GM23338 (cell line): ENCODE measurements around the gene GUCY1B1. TPM values are rescaled to one million over a fixed set of nuclear protein-coding genes. Genes with fewer than 3 reads are reported as not detected.

ENCODE experiments used
- ATAC-seq: fragments of 200-7000 bp; cut with Tn5 transposase; 3 replicates; pipeline ENCODE4 v1.9.1; 2020
- DNase-seq: peaks from one replicate; pipeline ENCODE4 v3.0.0-alpha.2; 2015; ENCODE audit warnings: low spot score
- H2AFZ ChIP-seq: fragments of 200-600 bp; sonication (generic); 2 replicates; pipeline ENCODE4 v1.8.0; 2016; ENCODE audit warnings: antibody characterized with exemption, mild to moderate bottlenecking, moderate library complexity
- H3F3A ChIP-seq: fragments of 200-600 bp; sonication (generic); replicated peaks from 2 replicates; pipeline ENCODE4 v1.8.0; 2017; ENCODE audit warnings: antibody characterized with exemption, mixed run types, low read depth
- H3K27ac ChIP-seq: fragments of 200-600 bp; sonication (generic); 2 replicates; pipeline ENCODE4 v1.6.1; 2016; ENCODE audit warnings: low read depth
- H3K27me3 ChIP-seq: fragments of 200-600 bp; sonication (generic); 2 replicates; pipeline ENCODE4 v1.8.0; 2016; ENCODE audit warnings: mild to moderate bottlenecking, mixed run types, moderate library complexity; ENCODE audit not compliant: insufficient read depth
- H3K36me3 ChIP-seq: fragments of 200-600 bp; sonication (generic); 2 replicates; pipeline ENCODE4 v1.8.0; 2016; ENCODE audit warnings: mild to moderate bottlenecking; ENCODE audit not compliant: insufficient read depth
- H3K4me1 ChIP-seq: fragments of 200-600 bp; sonication (generic); 2 replicates; pipeline ENCODE4 v1.8.0; 2016; ENCODE audit warnings: mild to moderate bottlenecking, moderate library complexity; ENCODE audit not compliant: insufficient read depth
- H3K4me2 ChIP-seq: fragments of 200-600 bp; sonication (generic); 2 replicates; pipeline ENCODE4 v1.7.1; 2017; ENCODE audit warnings: mixed run types
- H3K4me3 ChIP-seq: fragments of 200-600 bp; sonication (generic); 2 replicates; pipeline ENCODE4 v1.6.1; 2016; ENCODE audit warnings: mixed run types
- H3K79me2 ChIP-seq: fragments of 200-600 bp; sonication (generic); replicated peaks from 2 replicates; pipeline ENCODE4 v1.8.0; 2017; ENCODE audit warnings: mild to moderate bottlenecking; ENCODE audit not compliant: insufficient read depth
- H3K9me2 ChIP-seq: fragments of 200-600 bp; sonication (generic); 2 replicates; pipeline ENCODE4 v1.8.0; 2017; ENCODE audit not compliant: insufficient read depth
- H4K20me1 ChIP-seq: fragments of 200-600 bp; sonication (generic); replicated peaks from 2 replicates; pipeline ENCODE4 v1.8.0; 2017; ENCODE audit warnings: mild to moderate bottlenecking; ENCODE audit not compliant: insufficient read depth
- H3K27ac Mint-ChIP-seq: 2 replicates; pipeline ENCODE4 v1.8.0; 2020; ENCODE audit warnings: inconsistent platforms, mild to moderate bottlenecking, moderate library complexity, mixed read lengths
- H3K27me3 Mint-ChIP-seq: 3 replicates; pipeline ENCODE4 v1.8.0; 2022; ENCODE audit warnings: low read depth, mild to moderate bottlenecking, moderate library complexity, mixed read lengths, inconsistent platforms; ENCODE audit not compliant: insufficient read depth, poor library complexity
- H3K36me3 Mint-ChIP-seq: 3 replicates; pipeline ENCODE4 v1.8.0; 2021; ENCODE audit warnings: low read depth, mild to moderate bottlenecking, inconsistent platforms, moderate library complexity, mixed read lengths
- H3K4me1 Mint-ChIP-seq: 3 replicates; pipeline ENCODE4 v1.8.0; 2020; ENCODE audit warnings: mild to moderate bottlenecking, inconsistent platforms, mixed read lengths
- H3K4me3 Mint-ChIP-seq: 3 replicates; pipeline ENCODE4 v1.8.0; 2021; ENCODE audit warnings: moderate library complexity, mild to moderate bottlenecking, inconsistent platforms, mixed read lengths
- H3K9me3 Mint-ChIP-seq: 3 replicates; pipeline ENCODE4 v1.8.0; 2020; ENCODE audit warnings: moderate library complexity, mild to moderate bottlenecking, inconsistent platforms, mixed read lengths
- CREB1 ChIP-seq: fragments of 250-450 bp; sonication (Bioruptor Pico); IDR thresholded peaks from 2 replicates; pipeline ENCODE4 v1.5.0; 2020; ENCODE audit warnings: low read depth, mild to moderate bottlenecking, moderate library complexity
- CTCF ChIP-seq, 2 experiments: fragments of 200-600 bp in 1 of 2; sonication (generic) in 1 of 2; conservative IDR thresholded peaks; 2 replicates each; pipeline versions ENCODE4 v1.5.1 to v1.6.1; 2016 to 2017; ENCODE audit warnings: antibody characterized with exemption in 2 of 2, low read depth in 2 of 2, mild to moderate bottlenecking in 2 of 2, moderate library complexity in 1 of 2
- EZH2 ChIP-seq: fragments of 200-600 bp; sonication (generic); IDR thresholded peaks from one replicate; pipeline ENCODE4 v1.8.0; 2017; ENCODE audit warnings: antibody characterized with exemption, mild to moderate bottlenecking, low read depth; ENCODE audit not compliant: unreplicated experiment
- EZH2phosphoT487 ChIP-seq: fragments of 200-600 bp; sonication (generic); IDR thresholded peaks from one replicate; pipeline ENCODE4 v1.8.1; 2018; ENCODE audit warnings: antibody characterized with exemption; ENCODE audit not compliant: unreplicated experiment
- JUNB ChIP-seq: IDR thresholded peaks from one replicate; pipeline ENCODE4 v1.6.1; 2016; ENCODE audit warnings: antibody characterized with exemption; ENCODE audit not compliant: unreplicated experiment
- NANOG ChIP-seq: IDR thresholded peaks from 2 replicates; pipeline ENCODE4 v1.6.1; 2016; ENCODE audit warnings: antibody characterized with exemption, borderline replicate concordance
- POLR2AphosphoS5 ChIP-seq: IDR thresholded peaks from 2 replicates; pipeline ENCODE4 v1.6.1; 2016; ENCODE audit warnings: antibody characterized with exemption, low read depth
- REST ChIP-seq: IDR thresholded peaks from one replicate; pipeline ENCODE4 v1.6.1; 2018; ENCODE audit warnings: antibody characterized with exemption; ENCODE audit not compliant: unreplicated experiment
- STAT1 ChIP-seq: IDR thresholded peaks from one replicate; pipeline ENCODE4 v1.6.1; 2016; ENCODE audit warnings: antibody characterized with exemption; ENCODE audit not compliant: unreplicated experiment
- ZNF114 ChIP-seq: fragments of 250-450 bp; sonication (Bioruptor Pico); IDR thresholded peaks from 2 replicates; pipeline ENCODE4 v1.5.0; 2020; ENCODE audit warnings: mild to moderate bottlenecking, moderate library complexity
- ZNF331 ChIP-seq: fragments of 250-450 bp; sonication (Bioruptor Pico); IDR thresholded peaks from 2 replicates; pipeline ENCODE4 v1.5.0; 2020; ENCODE audit warnings: low read depth, mild to moderate bottlenecking, moderate library complexity
- ZNF462 ChIP-seq: fragments of 250-450 bp; sonication (Bioruptor Pico); IDR thresholded peaks from 2 replicates; pipeline ENCODE4 v1.5.0; 2020; ENCODE audit warnings: mild to moderate bottlenecking, moderate library complexity
- polyA plus RNA-seq: library from polyadenylated mRNA; unstranded; fragments of >200 nt; fragmentation: Nextera tagmentation; extraction: Ambion mirVana; gene quantifications from 2 replicates; pipeline ENCODE4 v1.2.1, GENCODE V29; 2016
- total RNA-seq: library from RNA; depleted of rRNA; stranded (reverse); fragments of >200 nt; shearing (Covaris generic); gene quantifications from 2 replicates; pipeline ENCODE4 v1.2.3, GENCODE V29; 2014

GUCY1B1 gene
- total and polyA plus RNA-seq, 2 experiments from 2014 or later = 2.6 to 4.3 TPM

- no peak for TF ChIP-seq ZNF462 (CRISPR knock-in tag)
Measured at GRCh38 chr4:155709918-155710317, 48.9 kb upstream of the GUCY1B1 start (continued).

GRCh38 chr4:155711556-155711955 is 47.3 kb upstream of the GUCY1B1 start:
- H3K36me3 ChIP-seq = no peaks in the 10 kb centered on the region
- no peak overlapping the region for H3K4me3 ChIP-seq
- H3K27me3 ChIP-seq = no peaks in the 10 kb centered on the region
- DNase-seq (no peak), ATAC-seq (no peak)
- no peak overlapping the region for H3K27ac ChIP-seq
- peaks cover 5% of the 10 kb centered on the region for H3K9me2 ChIP-seq
- peaks cover 5% of the 10 kb centered on the region for H3K27me3 Mint-ChIP-seq
- no peaks in the 10 kb centered on the region for H3K79me2 ChIP-seq
- H3K36me3 Mint-ChIP-seq = no peaks in the 10 kb centered on the region
- no peaks in the 10 kb centered on the region for H3F3A ChIP-seq
- H3K9me3 Mint-ChIP-seq = no peaks in the 10 kb centered on the region
- no peak overlapping the region for H3K4me2 ChIP-seq
- peaks cover 1% of the 10 kb centered on the region; the same call in 1 of the 3 replicates for H3K4me1 Mint-ChIP-seq
- no peak overlapping the region for H2AFZ ChIP-seq
- H4K20me1 ChIP-seq = no peaks in the 10 kb centered on the region
- no peak overlapping the region for H3K27ac Mint-ChIP-seq
- H3K4me1 ChIP-seq = no peaks in the 10 kb centered on the region
- H3K4me3 Mint-ChIP-seq = no peak overlapping the region
- TF ChIP-seq EZH2phosphoT487 = no peak
- TF ChIP-seq REST = no peak
- no peak for TF ChIP-seq STAT1
- TF ChIP-seq CREB1 (CRISPR knock-in tag) = no peak
- no peak for TF ChIP-seq ZNF331 (CRISPR knock-in tag)
- TF ChIP-seq POLR2AphosphoS5 = no peak
- no peak for TF ChIP-seq JUNB
- no peak for TF ChIP-seq NANOG
- TF ChIP-seq CTCF (conservative IDR thresholded peaks at IDR 0.05; ENCODE audit: low read depth in 2 of 2) = no peak
- no peak for TF ChIP-seq EZH2
- no peak for TF ChIP-seq ZNF114 (CRISPR knock-in tag)
